MM.1S (cell line): Measurements from ENCODE around the gene C10orf95.

Source experiments
- EZH2 ChIP-seq: fragments of 300-600 bp; sonication (generic); optimal IDR thresholded peaks from 2 replicates; pipeline ENCODE3; 2017; ENCODE audit warnings: low read depth, mild to moderate bottlenecking, antibody characterized with exemption, low read length, mixed read lengths
- EZH2phosphoT487 ChIP-seq: fragments of 300-600 bp; sonication (generic); IDR thresholded peaks from 2 replicates; pipeline ENCODE4 v1.6.1; 2018; ENCODE audit warnings: antibody characterized with exemption, low read length
- TF ChIP-seq, protein P1 (sequence below): fragments of 300-600 bp; sonication (generic); IDR thresholded peaks from 2 replicates; pipeline ENCODE4 v1.5.1; 2016; ENCODE audit warnings: antibody characterized with exemption, low read length, mixed read lengths

GRCh38 chr10:102412293-102412692 lies 39.0 kb downstream of the C10orf95 start:
- TF ChIP-seq, protein P1, sequence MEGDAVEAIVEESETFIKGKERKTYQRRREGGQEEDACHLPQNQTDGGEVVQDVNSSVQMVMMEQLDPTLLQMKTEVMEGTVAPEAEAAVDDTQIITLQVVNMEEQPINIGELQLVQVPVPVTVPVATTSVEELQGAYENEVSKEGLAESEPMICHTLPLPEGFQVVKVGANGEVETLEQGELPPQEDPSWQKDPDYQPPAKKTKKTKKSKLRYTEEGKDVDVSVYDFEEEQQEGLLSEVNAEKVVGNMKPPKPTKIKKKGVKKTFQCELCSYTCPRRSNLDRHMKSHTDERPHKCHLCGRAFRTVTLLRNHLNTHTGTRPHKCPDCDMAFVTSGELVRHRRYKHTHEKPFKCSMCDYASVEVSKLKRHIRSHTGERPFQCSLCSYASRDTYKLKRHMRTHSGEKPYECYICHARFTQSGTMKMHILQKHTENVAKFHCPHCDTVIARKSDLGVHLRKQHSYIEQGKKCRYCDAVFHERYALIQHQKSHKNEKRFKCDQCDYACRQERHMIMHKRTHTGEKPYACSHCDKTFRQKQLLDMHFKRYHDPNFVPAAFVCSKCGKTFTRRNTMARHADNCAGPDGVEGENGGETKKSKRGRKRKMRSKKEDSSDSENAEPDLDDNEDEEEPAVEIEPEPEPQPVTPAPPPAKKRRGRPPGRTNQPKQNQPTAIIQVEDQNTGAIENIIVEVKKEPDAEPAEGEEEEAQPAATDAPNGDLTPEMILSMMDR: no peak
- TF ChIP-seq EZH2 (no peak), EZH2phosphoT487 (no peak)
